ENCODE data around the gene HS3ST2.

DNA sequence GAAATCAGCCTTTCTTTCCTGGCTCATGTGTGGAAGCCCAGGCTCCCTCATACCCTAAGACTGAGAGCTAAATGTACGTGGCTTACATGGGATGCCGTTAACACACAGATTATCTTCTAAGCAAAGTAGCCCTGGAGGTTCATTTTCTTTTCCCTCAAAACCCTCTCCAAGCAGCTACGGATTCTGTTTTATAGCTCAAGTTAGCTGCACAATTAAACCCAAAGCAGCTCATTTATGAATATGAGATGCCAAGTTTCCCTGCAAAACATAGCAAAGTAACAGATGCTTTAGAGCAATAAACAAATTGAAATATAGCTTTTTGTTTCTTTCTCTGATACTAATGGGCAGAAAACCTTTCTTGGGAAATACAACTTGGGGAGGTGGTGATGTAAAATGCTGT is 72.0 kb downstream of the HS3ST2 start:
- no peak for TF ChIP-seq ZNF121 (CRISPR knock-in tag; IDR thresholded peaks at IDR 0.05)
- TF ChIP-seq, protein P1, sequence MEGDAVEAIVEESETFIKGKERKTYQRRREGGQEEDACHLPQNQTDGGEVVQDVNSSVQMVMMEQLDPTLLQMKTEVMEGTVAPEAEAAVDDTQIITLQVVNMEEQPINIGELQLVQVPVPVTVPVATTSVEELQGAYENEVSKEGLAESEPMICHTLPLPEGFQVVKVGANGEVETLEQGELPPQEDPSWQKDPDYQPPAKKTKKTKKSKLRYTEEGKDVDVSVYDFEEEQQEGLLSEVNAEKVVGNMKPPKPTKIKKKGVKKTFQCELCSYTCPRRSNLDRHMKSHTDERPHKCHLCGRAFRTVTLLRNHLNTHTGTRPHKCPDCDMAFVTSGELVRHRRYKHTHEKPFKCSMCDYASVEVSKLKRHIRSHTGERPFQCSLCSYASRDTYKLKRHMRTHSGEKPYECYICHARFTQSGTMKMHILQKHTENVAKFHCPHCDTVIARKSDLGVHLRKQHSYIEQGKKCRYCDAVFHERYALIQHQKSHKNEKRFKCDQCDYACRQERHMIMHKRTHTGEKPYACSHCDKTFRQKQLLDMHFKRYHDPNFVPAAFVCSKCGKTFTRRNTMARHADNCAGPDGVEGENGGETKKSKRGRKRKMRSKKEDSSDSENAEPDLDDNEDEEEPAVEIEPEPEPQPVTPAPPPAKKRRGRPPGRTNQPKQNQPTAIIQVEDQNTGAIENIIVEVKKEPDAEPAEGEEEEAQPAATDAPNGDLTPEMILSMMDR (IDR thresholded peaks at IDR 0.05): no peak
- TF ChIP-seq SP1 (CRISPR knock-in tag; conservative IDR thresholded peaks at IDR 0.05): no peak
- no peak for TF ChIP-seq FOXJ3 (CRISPR knock-in tag; IDR thresholded peaks at IDR 0.05; ENCODE audit: borderline replicate concordance)
- TF ChIP-seq, protein P2, sequence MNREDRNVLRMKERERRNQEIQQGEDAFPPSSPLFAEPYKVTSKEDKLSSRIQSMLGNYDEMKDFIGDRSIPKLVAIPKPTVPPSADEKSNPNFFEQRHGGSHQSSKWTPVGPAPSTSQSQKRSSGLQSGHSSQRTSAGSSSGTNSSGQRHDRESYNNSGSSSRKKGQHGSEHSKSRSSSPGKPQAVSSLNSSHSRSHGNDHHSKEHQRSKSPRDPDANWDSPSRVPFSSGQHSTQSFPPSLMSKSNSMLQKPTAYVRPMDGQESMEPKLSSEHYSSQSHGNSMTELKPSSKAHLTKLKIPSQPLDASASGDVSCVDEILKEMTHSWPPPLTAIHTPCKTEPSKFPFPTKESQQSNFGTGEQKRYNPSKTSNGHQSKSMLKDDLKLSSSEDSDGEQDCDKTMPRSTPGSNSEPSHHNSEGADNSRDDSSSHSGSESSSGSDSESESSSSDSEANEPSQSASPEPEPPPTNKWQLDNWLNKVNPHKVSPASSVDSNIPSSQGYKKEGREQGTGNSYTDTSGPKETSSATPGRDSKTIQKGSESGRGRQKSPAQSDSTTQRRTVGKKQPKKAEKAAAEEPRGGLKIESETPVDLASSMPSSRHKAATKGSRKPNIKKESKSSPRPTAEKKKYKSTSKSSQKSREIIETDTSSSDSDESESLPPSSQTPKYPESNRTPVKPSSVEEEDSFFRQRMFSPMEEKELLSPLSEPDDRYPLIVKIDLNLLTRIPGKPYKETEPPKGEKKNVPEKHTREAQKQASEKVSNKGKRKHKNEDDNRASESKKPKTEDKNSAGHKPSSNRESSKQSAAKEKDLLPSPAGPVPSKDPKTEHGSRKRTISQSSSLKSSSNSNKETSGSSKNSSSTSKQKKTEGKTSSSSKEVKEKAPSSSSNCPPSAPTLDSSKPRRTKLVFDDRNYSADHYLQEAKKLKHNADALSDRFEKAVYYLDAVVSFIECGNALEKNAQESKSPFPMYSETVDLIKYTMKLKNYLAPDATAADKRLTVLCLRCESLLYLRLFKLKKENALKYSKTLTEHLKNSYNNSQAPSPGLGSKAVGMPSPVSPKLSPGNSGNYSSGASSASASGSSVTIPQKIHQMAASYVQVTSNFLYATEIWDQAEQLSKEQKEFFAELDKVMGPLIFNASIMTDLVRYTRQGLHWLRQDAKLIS (CRISPR knock-in tag; IDR thresholded peaks at IDR 0.05; ENCODE audit: borderline replicate concordance): no peak
- TF ChIP-seq ZNF138 (CRISPR knock-in tag; conservative IDR thresholded peaks at IDR 0.05): no peak
- TF ChIP-seq, protein P3, sequence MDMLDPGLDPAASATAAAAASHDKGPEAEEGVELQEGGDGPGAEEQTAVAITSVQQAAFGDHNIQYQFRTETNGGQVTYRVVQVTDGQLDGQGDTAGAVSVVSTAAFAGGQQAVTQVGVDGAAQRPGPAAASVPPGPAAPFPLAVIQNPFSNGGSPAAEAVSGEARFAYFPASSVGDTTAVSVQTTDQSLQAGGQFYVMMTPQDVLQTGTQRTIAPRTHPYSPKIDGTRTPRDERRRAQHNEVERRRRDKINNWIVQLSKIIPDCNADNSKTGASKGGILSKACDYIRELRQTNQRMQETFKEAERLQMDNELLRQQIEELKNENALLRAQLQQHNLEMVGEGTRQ (CRISPR knock-in tag; IDR thresholded peaks at IDR 0.05): no peak
- no peak for TF ChIP-seq CREB1 (CRISPR knock-in tag; IDR thresholded peaks at IDR 0.05)
